GM19438 (cell line): ENCODE data around the gene ZNF445.
A peak's percentile ranks its signal among the peaks of the same experiment; 100 is the strongest.
"Not testable (repeated sequence)": the region's sequence is repeated elsewhere in the genome, so short reads cannot be mapped to it uniquely, and the experiment has no call there.

Experiments
- ATAC-seq: cut with Tn5 transposase; IDR thresholded peaks from one replicate; pipeline ENCODE4 v1.9.1; 2021; ENCODE audit warnings: low read depth; ENCODE audit not compliant: unreplicated experiment

The ZNF445 gene

GRCh38 chr3:44439499-44440295, 37.8 kb downstream of the ZNF445 start:
- peak; percentile 88 for ATAC-seq

- ATAC-seq, result no peak
Observed at GRCh38 chr3:44437800-44438199, 39.7 kb downstream of the ZNF445 start.

- no peak for ATAC-seq
Observed at GRCh38 chr3:44436181-44436580, 41.3 kb downstream of the ZNF445 start.

- ATAC-seq, result no peak
Observed at GRCh38 chr3:44434834-44435510, 42.5 kb downstream of the ZNF445 start.

GRCh38 chr3:44430466-44430865, 47.0 kb downstream of the ZNF445 start:
- ATAC-seq, result no peak

GRCh38 chr3:44429459-44429858, 48.0 kb downstream of the ZNF445 start:
- ATAC-seq, result no peak

- ATAC-seq, result no peak
Observed at GRCh38 chr3:44428910-44429309, 48.6 kb downstream of the ZNF445 start.

- ATAC-seq, result no peak
Observed at GRCh38 chr3:44427683-44428082, 49.8 kb downstream of the ZNF445 start.

GRCh38 chr3:44424758-44425157, 52.7 kb downstream of the ZNF445 start:
- ATAC-seq, result no peak

- no peak for ATAC-seq
Observed at GRCh38 chr3:44421280-44421679, 56.2 kb downstream of the ZNF445 start.

- ATAC-seq, result no peak
Observed at GRCh38 chr3:44420676-44421075, 56.8 kb downstream of the ZNF445 start.

- ATAC-seq, result no peak
Observed at GRCh38 chr3:44419923-44420650, 57.4 kb downstream of the ZNF445 start.

GRCh38 chr3:44419116-44419922, 58.2 kb downstream of the ZNF445 start:
- no peak for ATAC-seq

GRCh38 chr3:44418549-44418948, 58.9 kb downstream of the ZNF445 start:
- no peak for ATAC-seq

GRCh38 chr3:44418118-44418517, 59.4 kb downstream of the ZNF445 start:
- not testable (repeated sequence) for ATAC-seq

- no peak for ATAC-seq
Observed at GRCh38 chr3:44416031-44417030, 61.1 kb downstream of the ZNF445 start.

GRCh38 chr3:44415421-44415820, 62.0 kb downstream of the ZNF445 start:
- ATAC-seq, result no peak

- no peak for ATAC-seq
Observed at GRCh38 chr3:44414517-44415090, 62.9 kb downstream of the ZNF445 start.

- ATAC-seq, result no peak
Observed at GRCh38 chr3:44412365-44412764, 65.1 kb downstream of the ZNF445 start.
